ENCODE results near the gene CDH19.

CDH19 gene

DNA sequence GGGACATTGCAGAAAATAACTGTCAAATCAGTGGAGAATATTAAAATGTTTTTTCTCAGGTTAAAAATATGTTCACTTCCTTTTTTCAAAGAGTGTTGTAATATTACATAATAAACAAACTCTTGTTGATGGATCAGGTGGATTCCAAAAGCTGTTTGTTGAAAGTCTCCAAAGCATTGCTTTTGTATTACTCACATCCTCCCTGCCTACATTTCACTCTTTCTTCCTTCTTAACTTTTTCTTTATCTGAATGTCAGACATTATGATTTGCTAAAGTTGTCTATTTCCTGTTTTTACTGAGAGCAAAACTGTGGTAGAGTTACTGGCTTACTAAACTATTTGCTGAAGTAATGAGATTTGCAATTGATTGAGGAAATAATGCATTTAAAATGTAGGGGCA lies 92.1 kb downstream of the CDH19 start:
- DNase-seq = peak; percentile 32
- Histone ChIP-seq H3K4me1 (ENCODE audit: control insufficient read depth, low read depth, low read length) (no peaks in the 10 kb centered on the region), H3K4ac (ENCODE audit: low read depth, low read length) (no peak overlapping the region), H3K79me1 (ENCODE audit: low read length) (no peaks in the 10 kb centered on the region), H3K27me3 (ENCODE audit: insufficient read depth, low read length, poor library complexity) (no peaks in the 10 kb centered on the region), H4K8ac (ENCODE audit: low read depth, low read length) (no peak overlapping the region), H4K5ac (ENCODE audit: low read length) (no peak overlapping the region), H3K56ac (ENCODE audit: low read length) (no peak overlapping the region), H2BK15ac (replicated peaks; ENCODE audit: low read depth) (no peak overlapping the region), H3K4me2 (ENCODE audit: low read length) (no peak overlapping the region), H2BK5ac (ENCODE audit: low read length) (no peak overlapping the region), H3K79me2 (ENCODE audit: control insufficient read depth, insufficient read depth, low read length) (no peaks in the 10 kb centered on the region), H3K36me3 (ENCODE audit: control insufficient read depth, insufficient read depth, low read length) (no peaks in the 10 kb centered on the region), H3K23ac (ENCODE audit: low read length) (no peak overlapping the region), H2BK120ac (ENCODE audit: low read depth, low read length) (no peak overlapping the region), H3K9ac (ENCODE audit: low read length) (no peak overlapping the region), H3K18ac (ENCODE audit: low read length) (no peak overlapping the region), H3K4me3 (ENCODE audit: low read length) (no peak overlapping the region), H3K27ac (ENCODE audit: low read depth, low read length) (no peak overlapping the region), H2AK5ac (ENCODE audit: low read length) (no peak overlapping the region)

DNA sequence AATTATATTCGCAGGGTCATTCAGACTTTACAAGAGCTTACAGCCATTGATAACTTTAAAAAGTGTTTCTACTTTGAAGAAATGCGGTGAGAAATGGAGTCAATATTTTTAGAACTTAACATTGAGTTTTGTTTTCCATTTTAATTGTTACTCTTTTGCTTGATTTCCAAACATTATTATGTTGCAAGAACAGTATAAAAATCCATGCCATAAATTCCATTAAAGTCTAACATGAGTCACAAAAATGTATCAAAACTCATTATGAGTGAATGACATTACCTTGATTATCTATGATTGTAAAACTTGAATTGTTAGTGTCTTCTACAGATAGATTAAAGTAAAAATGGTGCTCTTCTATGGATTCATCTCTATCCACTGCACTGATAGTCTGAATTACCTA lies 92.6 kb downstream of the CDH19 start:
- Histone ChIP-seq H3K9ac (ENCODE audit: low read length) (no peak overlapping the region), H2AK5ac (ENCODE audit: low read length) (no peak overlapping the region), H3K4me3 (ENCODE audit: low read length) (no peak overlapping the region), H3K36me3 (ENCODE audit: control insufficient read depth, insufficient read depth, low read length) (no peaks in the 10 kb centered on the region), H3K56ac (ENCODE audit: low read length) (no peak overlapping the region), H3K27me3 (ENCODE audit: insufficient read depth, low read length, poor library complexity) (no peaks in the 10 kb centered on the region), H3K79me1 (ENCODE audit: low read length) (no peaks in the 10 kb centered on the region), H2BK15ac (replicated peaks; ENCODE audit: low read depth) (no peak overlapping the region), H3K4me1 (ENCODE audit: control insufficient read depth, low read depth, low read length) (no peaks in the 10 kb centered on the region), H3K79me2 (ENCODE audit: control insufficient read depth, insufficient read depth, low read length) (no peaks in the 10 kb centered on the region), H3K18ac (ENCODE audit: low read length) (no peak overlapping the region), H2BK5ac (ENCODE audit: low read length) (no peak overlapping the region), H3K4ac (ENCODE audit: low read depth, low read length) (no peak overlapping the region), H4K8ac (ENCODE audit: low read depth, low read length) (no peak overlapping the region), H3K27ac (ENCODE audit: low read depth, low read length) (no peak overlapping the region), H3K4me2 (ENCODE audit: low read length) (no peak overlapping the region), H3K23ac (ENCODE audit: low read length) (no peak overlapping the region), H2BK120ac (ENCODE audit: low read depth, low read length) (no peak overlapping the region), H4K5ac (ENCODE audit: low read length) (no peak overlapping the region)
- no peak for DNase-seq
- WGBS (ENCODE audit: extremely low coverage, insufficient coverage, low lambda C conversion rate) = no CpG with 5 or more reads among the region's 2 CpGs

DNA sequence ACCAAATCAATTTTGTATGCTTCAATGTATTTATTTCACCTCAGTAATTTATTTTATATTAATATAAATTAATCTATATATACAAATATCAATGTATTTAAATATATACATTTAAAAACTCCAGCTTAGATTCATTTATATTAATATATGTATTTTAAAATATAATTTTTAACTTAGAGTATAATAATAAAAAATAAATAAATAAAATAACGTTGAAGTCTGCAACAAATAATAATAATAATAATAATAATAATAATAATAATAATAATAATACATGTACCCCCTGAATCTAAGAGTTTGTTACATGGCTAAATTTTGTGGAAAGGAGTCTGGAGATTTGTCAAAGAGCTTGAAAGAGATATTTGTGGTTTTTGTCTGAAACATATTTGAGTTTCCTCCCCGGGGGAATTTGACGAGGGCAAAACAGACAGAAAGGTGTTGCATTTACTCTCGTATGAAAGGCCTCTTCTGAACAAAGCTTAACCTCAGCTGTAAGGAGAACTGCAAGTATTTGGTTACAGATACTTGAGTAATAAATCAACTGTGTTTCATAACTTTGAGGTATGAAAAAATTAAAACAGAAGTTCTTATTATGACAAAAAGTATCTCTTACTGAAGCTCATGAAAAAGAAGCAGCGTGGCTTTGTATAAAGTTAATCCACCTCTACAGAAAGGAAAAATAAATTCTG lies 93.4 kb downstream of the CDH19 start:
- H2BK120ac ChIP-seq (ENCODE audit: low read depth, low read length) = no peak overlapping the region

DNA sequence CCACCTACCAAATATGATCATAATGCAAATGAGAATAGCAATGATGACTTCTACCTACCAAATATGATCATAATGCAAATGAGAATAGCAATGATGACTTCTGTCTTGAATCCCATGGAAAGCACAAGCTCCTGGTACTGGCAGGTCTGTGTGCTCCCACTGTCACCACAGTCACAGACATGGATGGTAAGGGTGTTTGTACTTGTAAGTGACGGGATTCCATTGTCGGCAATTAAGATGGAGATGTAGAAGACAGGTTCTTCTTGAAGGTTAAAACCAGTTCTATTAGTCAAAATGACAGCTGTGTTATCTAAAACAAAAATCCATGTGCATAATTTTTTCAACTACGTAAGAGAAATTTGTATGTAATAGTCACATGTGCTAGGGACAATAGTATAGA lies 95.0 kb downstream of the CDH19 start:
- Histone ChIP-seq H2BK15ac (replicated peaks; ENCODE audit: low read depth) (no peak overlapping the region), H3K4me1 (ENCODE audit: control insufficient read depth, low read depth, low read length) (no peaks in the 10 kb centered on the region), H3K79me1 (ENCODE audit: low read length) (no peaks in the 10 kb centered on the region), H2AK5ac (ENCODE audit: low read length) (no peak overlapping the region), H4K5ac (ENCODE audit: low read length) (no peak overlapping the region), H3K18ac (ENCODE audit: low read length) (no peak overlapping the region), H3K36me3 (ENCODE audit: control insufficient read depth, insufficient read depth, low read length) (no peaks in the 10 kb centered on the region), H3K4ac (ENCODE audit: low read depth, low read length) (no peak overlapping the region), H4K8ac (ENCODE audit: low read depth, low read length) (no peak overlapping the region), H3K79me2 (ENCODE audit: control insufficient read depth, insufficient read depth, low read length) (no peaks in the 10 kb centered on the region), H3K4me3 (ENCODE audit: low read length) (no peak overlapping the region), H3K23ac (ENCODE audit: low read length) (no peak overlapping the region), H3K4me2 (ENCODE audit: low read length) (no peak overlapping the region), H3K56ac (ENCODE audit: low read length) (no peak overlapping the region), H3K27me3 (ENCODE audit: insufficient read depth, low read length, poor library complexity) (no peaks in the 10 kb centered on the region), H2BK5ac (ENCODE audit: low read length) (no peak overlapping the region), H3K27ac (ENCODE audit: low read depth, low read length) (no peak overlapping the region), H2BK120ac (ENCODE audit: low read depth, low read length) (no peak overlapping the region), H3K9ac (ENCODE audit: low read length) (no peak overlapping the region)
- WGBS (ENCODE audit: extremely low coverage, insufficient coverage, low lambda C conversion rate) = no CpG with 5 or more reads among the region's 3 CpGs
- no peak for DNase-seq

More for the DNA sequence above, 93.4 kb downstream of the CDH19 start:
- no peak overlapping the region for H2BK5ac ChIP-seq (ENCODE audit: low read length)
- no peak overlapping the region for H3K18ac ChIP-seq (ENCODE audit: low read length)
- H4K8ac ChIP-seq (ENCODE audit: low read depth, low read length) = no peak overlapping the region
- no peaks in the 10 kb centered on the region for H3K36me3 ChIP-seq (ENCODE audit: control insufficient read depth, insufficient read depth, low read length)
- no peaks in the 10 kb centered on the region for H3K4me1 ChIP-seq (ENCODE audit: control insufficient read depth, low read depth, low read length)
- H4K5ac ChIP-seq (ENCODE audit: low read length) = no peak overlapping the region
- H2BK15ac ChIP-seq (replicated peaks; ENCODE audit: low read depth) = no peak overlapping the region
- no peak overlapping the region for H3K4me3 ChIP-seq (ENCODE audit: low read length)
- no peaks in the 10 kb centered on the region for H3K79me2 ChIP-seq (ENCODE audit: control insufficient read depth, insufficient read depth, low read length)
- no peak overlapping the region for H3K9ac ChIP-seq (ENCODE audit: low read length)
- no peak overlapping the region for H2AK5ac ChIP-seq (ENCODE audit: low read length)
- H3K27ac ChIP-seq (ENCODE audit: low read depth, low read length) = no peak overlapping the region
- WGBS (ENCODE audit: extremely low coverage, insufficient coverage, low lambda C conversion rate) = no CpG with 5 or more reads among the region's 5 CpGs
- H3K79me1 ChIP-seq (ENCODE audit: low read length) = no peaks in the 10 kb centered on the region
- H3K4ac ChIP-seq (ENCODE audit: low read depth, low read length) = no peak overlapping the region
- no peak overlapping the region for H3K4me2 ChIP-seq (ENCODE audit: low read length)
- H3K23ac ChIP-seq (ENCODE audit: low read length) = no peak overlapping the region
- no peak overlapping the region for H3K56ac ChIP-seq (ENCODE audit: low read length)
- H3K27me3 ChIP-seq (ENCODE audit: insufficient read depth, low read length, poor library complexity) = no peaks in the 10 kb centered on the region
- DNase-seq = no peak

DNA sequence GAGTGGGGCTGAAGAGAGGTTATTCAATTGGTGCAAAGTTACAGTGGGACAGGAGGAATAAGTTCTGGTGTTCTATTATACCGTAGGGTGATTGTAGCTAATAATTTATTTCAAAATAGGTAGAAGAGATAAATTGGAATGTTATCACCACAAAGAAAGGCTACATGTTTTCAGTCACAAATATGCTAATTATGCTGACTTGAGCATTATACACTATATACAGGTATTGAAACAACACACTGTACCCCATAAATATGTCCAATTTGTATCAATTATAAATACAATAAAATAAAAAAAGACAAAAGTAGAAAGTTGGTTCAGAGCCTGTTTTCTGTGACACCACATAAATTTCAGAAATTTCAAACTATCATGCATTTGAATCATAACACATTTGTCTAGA lies 97.7 kb downstream of the CDH19 start:
- H3K79me2 ChIP-seq (ENCODE audit: control insufficient read depth, insufficient read depth, low read length) = no peaks in the 10 kb centered on the region
- H3K56ac ChIP-seq (ENCODE audit: low read length) = no peak overlapping the region
- no peak overlapping the region for H2BK120ac ChIP-seq (ENCODE audit: low read depth, low read length)
- H2BK15ac ChIP-seq (replicated peaks; ENCODE audit: low read depth) = no peak overlapping the region
- DNase-seq = no peak
- no peaks in the 10 kb centered on the region for H3K36me3 ChIP-seq (ENCODE audit: control insufficient read depth, insufficient read depth, low read length)
- H4K8ac ChIP-seq (ENCODE audit: low read depth, low read length) = no peak overlapping the region
- no peaks in the 10 kb centered on the region for H3K27me3 ChIP-seq (ENCODE audit: insufficient read depth, low read length, poor library complexity)
- no peak overlapping the region for H3K4me3 ChIP-seq (ENCODE audit: low read length)
- no peak overlapping the region for H3K18ac ChIP-seq (ENCODE audit: low read length)
- H3K9ac ChIP-seq (ENCODE audit: low read length) = no peak overlapping the region
- H2BK5ac ChIP-seq (ENCODE audit: low read length) = no peak overlapping the region
- H3K23ac ChIP-seq (ENCODE audit: low read length) = no peak overlapping the region
- no peak overlapping the region for H3K4ac ChIP-seq (ENCODE audit: low read depth, low read length)
- H3K4me1 ChIP-seq (ENCODE audit: control insufficient read depth, low read depth, low read length) = no peaks in the 10 kb centered on the region
- no CpG with 5 or more reads among the region's 1 CpG for WGBS (ENCODE audit: extremely low coverage, insufficient coverage, low lambda C conversion rate)
- no peak overlapping the region for H4K5ac ChIP-seq (ENCODE audit: low read length)
- no peak overlapping the region for H3K27ac ChIP-seq (ENCODE audit: low read depth, low read length)
- no peak overlapping the region for H2AK5ac ChIP-seq (ENCODE audit: low read length)
- no peak overlapping the region for H3K4me2 ChIP-seq (ENCODE audit: low read length)
- no peaks in the 10 kb centered on the region for H3K79me1 ChIP-seq (ENCODE audit: low read length)

DNA sequence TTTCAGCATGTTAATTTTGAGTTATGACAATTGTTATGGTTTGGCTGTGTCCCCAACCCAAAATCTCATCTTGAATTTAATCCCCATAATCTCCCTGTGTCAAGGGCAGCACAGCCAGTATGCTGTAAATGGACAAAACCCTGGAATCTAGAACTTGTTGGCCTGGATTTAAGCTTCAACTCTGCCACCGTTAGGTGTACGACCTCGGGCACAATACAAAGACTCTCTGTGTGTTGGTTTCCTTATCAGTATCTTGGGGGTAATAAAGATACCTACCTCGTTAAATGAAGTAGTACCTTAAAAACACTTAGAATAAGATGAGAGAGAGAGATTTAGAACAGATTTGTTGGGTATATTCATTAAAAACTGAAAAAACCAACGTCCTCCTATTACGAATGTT lies 106.5 kb downstream of the CDH19 start:
- no peak overlapping the region for H3K56ac ChIP-seq (ENCODE audit: low read length)
- no peaks in the 10 kb centered on the region for H3K79me1 ChIP-seq (ENCODE audit: low read length)
- H3K23ac ChIP-seq (ENCODE audit: low read length) = no peak overlapping the region
- no peak overlapping the region for H3K9ac ChIP-seq (ENCODE audit: low read length)
- no peak overlapping the region for H2AK5ac ChIP-seq (ENCODE audit: low read length)
- H3K4me2 ChIP-seq (ENCODE audit: low read length) = no peak overlapping the region
- no peak overlapping the region for H2BK120ac ChIP-seq (ENCODE audit: low read depth, low read length)
- peak; percentile 6 for DNase-seq
- no peak overlapping the region for H4K8ac ChIP-seq (ENCODE audit: low read depth, low read length)
- no peaks in the 10 kb centered on the region for H3K4me1 ChIP-seq (ENCODE audit: control insufficient read depth, low read depth, low read length)
- H4K5ac ChIP-seq (ENCODE audit: low read length) = no peak overlapping the region
- no peaks in the 10 kb centered on the region for H3K79me2 ChIP-seq (ENCODE audit: control insufficient read depth, insufficient read depth, low read length)
- H3K36me3 ChIP-seq (ENCODE audit: control insufficient read depth, insufficient read depth, low read length) = no peaks in the 10 kb centered on the region
- H3K4ac ChIP-seq (ENCODE audit: low read depth, low read length) = no peak overlapping the region
- no peak overlapping the region for H3K4me3 ChIP-seq (ENCODE audit: low read length)
- no peaks in the 10 kb centered on the region for H3K27me3 ChIP-seq (ENCODE audit: insufficient read depth, low read length, poor library complexity)
- no peak overlapping the region for H3K27ac ChIP-seq (ENCODE audit: low read depth, low read length)
- no peak overlapping the region for H2BK15ac ChIP-seq (replicated peaks; ENCODE audit: low read depth)
- no peak overlapping the region for H2BK5ac ChIP-seq (ENCODE audit: low read length)
- no CpG with 5 or more reads among the region's 6 CpGs for WGBS (ENCODE audit: extremely low coverage, insufficient coverage, low lambda C conversion rate)
- H3K18ac ChIP-seq (ENCODE audit: low read length) = no peak overlapping the region
